Activated CD4-positive, alpha-beta T cell treated with anti-CD3 and anti-CD28 coated beads, Interleukin-2, amount 50 U/mL, for 24 hours (primary cell): ENCODE data around the gene RAB30.
A peak's percentile ranks its signal among the peaks of the same experiment; 100 is the strongest.
"Not testable (repeated sequence)": the region's sequence is repeated elsewhere in the genome, so short reads cannot be mapped to it uniquely, and the experiment has no call there.

Source experiments
- DNase-seq, 2 donors: peaks; one replicate each; pipeline ENCODE4 v3.0.0-alpha.2; 2020; ENCODE audit warnings: low read depth in 1 of 2, low spot score in 1 of 2

Gene RAB30

GRCh38 chr11:82950502-82950901, 121.2 kb downstream of the RAB30 start:
- DNase-seq, result not testable (repeated sequence)

GRCh38 chr11:82949352-82949751, 122.3 kb downstream of the RAB30 start:
- DNase-seq, result no peak

GRCh38 chr11:82945682-82946081, 126.0 kb downstream of the RAB30 start:
- no peak for DNase-seq

- DNase-seq, result not testable (repeated sequence)
These were observed 126.7 kb downstream of the RAB30 start for GRCh38 chr11:82945041-82945440.

GRCh38 chr11:82944198-82944597, 127.5 kb downstream of the RAB30 start:
- DNase-seq, result no peak

GRCh38 chr11:82943430-82943829, 128.3 kb downstream of the RAB30 start:
- DNase-seq, result not testable (repeated sequence)

GRCh38 chr11:82942376-82942775, 129.3 kb downstream of the RAB30 start:
- no peak for DNase-seq

GRCh38 chr11:82939456-82939855, 132.2 kb downstream of the RAB30 start:
- no peak for DNase-seq

GRCh38 chr11:82937554-82937953, 134.1 kb downstream of the RAB30 start:
- DNase-seq, result no peak

- no peak for DNase-seq
These were observed 135.4 kb downstream of the RAB30 start for GRCh38 chr11:82936261-82936660.

- no peak for DNase-seq
These were observed 139.1 kb downstream of the RAB30 start for GRCh38 chr11:82932564-82932963.

- no peak for DNase-seq
These were observed 141.0 kb downstream of the RAB30 start for GRCh38 chr11:82930734-82931133.

- no peak for DNase-seq
These were observed 141.5 kb downstream of the RAB30 start for GRCh38 chr11:82930229-82930628.

- no peak for DNase-seq
These were observed 142.6 kb downstream of the RAB30 start for GRCh38 chr11:82929121-82929520.

- peak in 1 of 2 donors; percentile 30 for DNase-seq
These were observed 144.3 kb downstream of the RAB30 start for GRCh38 chr11:82927264-82927880.

- DNase-seq, result no peak
These were observed 147.0 kb downstream of the RAB30 start for GRCh38 chr11:82924522-82925224.
